GM18861 (cell line): ENCODE measurements around the gene RBM33.

ENCODE experiments used
- ATAC-seq: cut with Tn5 transposase; IDR thresholded peaks from one replicate; pipeline ENCODE4 v1.9.1; 2021; ENCODE audit not compliant: unreplicated experiment

RBM33 gene

GRCh38 chr7:155741805-155742204, 97.3 kb downstream of the RBM33 start:
- ATAC-seq = no peak

- no peak for ATAC-seq
These were observed 98.7 kb downstream of the RBM33 start for GRCh38 chr7:155743177-155743576.

GRCh38 chr7:155744971-155745683, 100.7 kb downstream of the RBM33 start:
- ATAC-seq = no peak

- ATAC-seq = no peak
These were observed 101.3 kb downstream of the RBM33 start for GRCh38 chr7:155745737-155746136.

GRCh38 chr7:155746188-155746587, 101.7 kb downstream of the RBM33 start:
- ATAC-seq = no peak

- no peak for ATAC-seq
These were observed 102.7 kb downstream of the RBM33 start for GRCh38 chr7:155747209-155747608.

- no peak for ATAC-seq
These were observed 105.1 kb downstream of the RBM33 start for GRCh38 chr7:155749578-155749977.

- ATAC-seq = no peak
These were observed 106.0 kb downstream of the RBM33 start for GRCh38 chr7:155750255-155751125.

GRCh38 chr7:155751409-155751808, 106.9 kb downstream of the RBM33 start:
- no peak for ATAC-seq

- peak; percentile 41 for ATAC-seq
These were observed 108.4 kb downstream of the RBM33 start for GRCh38 chr7:155752756-155753445.

GRCh38 chr7:155753446-155753965, 109.0 kb downstream of the RBM33 start:
- ATAC-seq = no peak

- ATAC-seq = no peak
These were observed 109.7 kb downstream of the RBM33 start for GRCh38 chr7:155754165-155754564.

GRCh38 chr7:155755026-155755425, 110.6 kb downstream of the RBM33 start:
- ATAC-seq = no peak

GRCh38 chr7:155756322-155756721, 111.9 kb downstream of the RBM33 start:
- ATAC-seq = no peak

- ATAC-seq = no peak
These were observed 113.9 kb downstream of the RBM33 start for GRCh38 chr7:155758348-155758747.

GRCh38 chr7:155759740-155760430, 115.4 kb downstream of the RBM33 start:
- no peak for ATAC-seq

- no peak for ATAC-seq
These were observed 116.7 kb downstream of the RBM33 start for GRCh38 chr7:155761162-155761561.

GRCh38 chr7:155762036-155762435, 117.6 kb downstream of the RBM33 start:
- ATAC-seq = no peak

GRCh38 chr7:155762655-155763054, 118.2 kb downstream of the RBM33 start:
- ATAC-seq = no peak

GRCh38 chr7:155763122-155763521, 118.7 kb downstream of the RBM33 start:
- ATAC-seq = no peak
